ENCODE data around the gene TBL3.

DNA sequence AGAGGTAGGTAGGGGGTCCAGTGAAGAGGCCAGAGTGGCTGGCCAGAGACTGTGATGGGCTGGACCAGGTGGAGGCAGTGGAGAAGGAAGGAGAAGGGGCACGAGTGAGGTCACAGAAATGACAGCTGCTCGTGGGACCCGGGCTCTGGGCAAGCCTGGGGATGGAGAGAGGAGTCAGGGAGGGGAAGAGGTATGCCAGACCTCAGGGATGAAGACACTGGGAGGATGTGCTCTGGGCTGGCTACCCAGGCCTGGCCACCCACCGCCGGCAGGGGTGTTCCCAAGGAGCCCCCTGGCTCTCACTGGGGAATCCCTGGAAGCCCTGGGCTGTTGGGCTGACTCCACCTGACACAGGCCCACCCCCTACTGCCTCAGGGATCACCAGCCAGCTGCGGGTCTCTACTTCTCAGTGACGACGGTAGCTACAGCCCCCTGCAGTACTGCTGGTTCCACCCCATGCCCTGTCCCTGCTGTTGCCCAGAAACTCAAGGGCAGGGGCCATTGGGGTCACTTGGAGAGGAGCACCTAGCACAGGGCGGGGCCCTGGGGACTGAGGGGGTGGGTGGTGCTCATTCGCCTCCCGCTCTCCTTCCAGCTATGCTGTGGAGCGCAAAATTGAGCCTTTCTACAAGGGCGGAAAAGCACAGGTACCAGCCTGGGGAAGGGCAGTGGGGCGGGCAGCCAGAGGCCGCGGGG is 1.8 kb downstream of the TBL3 start:
- TF ChIP-seq YY1 (IDR thresholded peaks at IDR 0.05; ENCODE audit: low read depth) (no peak), TAF1 (IDR thresholded peaks at IDR 0.05; ENCODE audit: low read depth) (no peak), TCF12 (IDR thresholded peaks at IDR 0.05; ENCODE audit: low read depth) (no peak), RAD21 (IDR thresholded peaks at IDR 0.05; ENCODE audit: low read depth) (no peak), FOXM1 (IDR thresholded peaks at IDR 0.05; ENCODE audit: borderline replicate concordance, low read depth) (no peak), EP300 (IDR thresholded peaks at IDR 0.05; ENCODE audit: borderline replicate concordance) (no peak), CREB1 (IDR thresholded peaks at IDR 0.05; ENCODE audit: low read depth) (no peak), TEAD4 (IDR thresholded peaks at IDR 0.05) (no peak), NFIC (IDR thresholded peaks at IDR 0.05) (no peak), CEBPB (IDR thresholded peaks at IDR 0.05) (no peak)
- TF ChIP-seq, protein P1, sequence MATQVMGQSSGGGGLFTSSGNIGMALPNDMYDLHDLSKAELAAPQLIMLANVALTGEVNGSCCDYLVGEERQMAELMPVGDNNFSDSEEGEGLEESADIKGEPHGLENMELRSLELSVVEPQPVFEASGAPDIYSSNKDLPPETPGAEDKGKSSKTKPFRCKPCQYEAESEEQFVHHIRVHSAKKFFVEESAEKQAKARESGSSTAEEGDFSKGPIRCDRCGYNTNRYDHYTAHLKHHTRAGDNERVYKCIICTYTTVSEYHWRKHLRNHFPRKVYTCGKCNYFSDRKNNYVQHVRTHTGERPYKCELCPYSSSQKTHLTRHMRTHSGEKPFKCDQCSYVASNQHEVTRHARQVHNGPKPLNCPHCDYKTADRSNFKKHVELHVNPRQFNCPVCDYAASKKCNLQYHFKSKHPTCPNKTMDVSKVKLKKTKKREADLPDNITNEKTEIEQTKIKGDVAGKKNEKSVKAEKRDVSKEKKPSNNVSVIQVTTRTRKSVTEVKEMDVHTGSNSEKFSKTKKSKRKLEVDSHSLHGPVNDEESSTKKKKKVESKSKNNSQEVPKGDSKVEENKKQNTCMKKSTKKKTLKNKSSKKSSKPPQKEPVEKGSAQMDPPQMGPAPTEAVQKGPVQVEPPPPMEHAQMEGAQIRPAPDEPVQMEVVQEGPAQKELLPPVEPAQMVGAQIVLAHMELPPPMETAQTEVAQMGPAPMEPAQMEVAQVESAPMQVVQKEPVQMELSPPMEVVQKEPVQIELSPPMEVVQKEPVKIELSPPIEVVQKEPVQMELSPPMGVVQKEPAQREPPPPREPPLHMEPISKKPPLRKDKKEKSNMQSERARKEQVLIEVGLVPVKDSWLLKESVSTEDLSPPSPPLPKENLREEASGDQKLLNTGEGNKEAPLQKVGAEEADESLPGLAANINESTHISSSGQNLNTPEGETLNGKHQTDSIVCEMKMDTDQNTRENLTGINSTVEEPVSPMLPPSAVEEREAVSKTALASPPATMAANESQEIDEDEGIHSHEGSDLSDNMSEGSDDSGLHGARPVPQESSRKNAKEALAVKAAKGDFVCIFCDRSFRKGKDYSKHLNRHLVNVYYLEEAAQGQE (IDR thresholded peaks at IDR 0.05; ENCODE audit: low read depth) = no peak
- TF ChIP-seq, protein P2, sequence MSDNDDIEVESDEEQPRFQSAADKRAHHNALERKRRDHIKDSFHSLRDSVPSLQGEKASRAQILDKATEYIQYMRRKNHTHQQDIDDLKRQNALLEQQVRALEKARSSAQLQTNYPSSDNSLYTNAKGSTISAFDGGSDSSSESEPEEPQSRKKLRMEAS (IDR thresholded peaks at IDR 0.05) = no peak
- TF ChIP-seq, protein P3, sequence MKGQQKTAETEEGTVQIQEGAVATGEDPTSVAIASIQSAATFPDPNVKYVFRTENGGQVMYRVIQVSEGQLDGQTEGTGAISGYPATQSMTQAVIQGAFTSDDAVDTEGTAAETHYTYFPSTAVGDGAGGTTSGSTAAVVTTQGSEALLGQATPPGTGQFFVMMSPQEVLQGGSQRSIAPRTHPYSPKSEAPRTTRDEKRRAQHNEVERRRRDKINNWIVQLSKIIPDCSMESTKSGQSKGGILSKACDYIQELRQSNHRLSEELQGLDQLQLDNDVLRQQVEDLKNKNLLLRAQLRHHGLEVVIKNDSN (IDR thresholded peaks at IDR 0.05) = no peak
